GM18858 (cell line): ENCODE data around the gene SLC38A3.
A peak's percentile ranks its signal among the peaks of the same experiment; 100 is the strongest.
"Not testable (repeated sequence)": the region's sequence is repeated elsewhere in the genome, so short reads cannot be mapped to it uniquely, and the experiment has no call there.

Source experiments
- ATAC-seq: cut with Tn5 transposase; IDR thresholded peaks from one replicate; pipeline ENCODE4 v1.9.1; 2021; ENCODE audit not compliant: unreplicated experiment

Gene SLC38A3

GRCh38 chr3:50229490-50229889 is 24.4 kb downstream of the SLC38A3 start:
- ATAC-seq, result no peak

GRCh38 chr3:50230104-50230793 is 25.2 kb downstream of the SLC38A3 start:
- no peak for ATAC-seq

- no peak for ATAC-seq
These were observed 25.7 kb downstream of the SLC38A3 start for GRCh38 chr3:50230794-50231125.

GRCh38 chr3:50231581-50231980 is 26.5 kb downstream of the SLC38A3 start:
- ATAC-seq, result no peak

- ATAC-seq, result no peak
These were observed 27.2 kb downstream of the SLC38A3 start for GRCh38 chr3:50232303-50232702.

- no peak for ATAC-seq
These were observed 28.1 kb downstream of the SLC38A3 start for GRCh38 chr3:50233176-50233575.

GRCh38 chr3:50235716-50236483 is 30.8 kb downstream of the SLC38A3 start, which contains the start of gene GNAI2:
Gene GNAI2, plus strand, starts transcription at chr3:50236204. Its CDS starts 132 bp downstream, at chr3:50236336.
- ATAC-seq, result peak; percentile 88

- ATAC-seq, result no peak
These were observed 31.5 kb downstream of the SLC38A3 start for GRCh38 chr3:50236484-50237132.

GRCh38 chr3:50237133-50237651 is 32.1 kb downstream of the SLC38A3 start:
- no peak for ATAC-seq

- peak; percentile 32 for ATAC-seq
These were observed 32.9 kb downstream of the SLC38A3 start for GRCh38 chr3:50237754-50238548.

- ATAC-seq, result no peak
These were observed 33.5 kb downstream of the SLC38A3 start for GRCh38 chr3:50238549-50239026.

GRCh38 chr3:50239649-50240048 is 34.6 kb downstream of the SLC38A3 start:
- ATAC-seq, result no peak

GRCh38 chr3:50241163-50241562 is 36.1 kb downstream of the SLC38A3 start:
- ATAC-seq, result no peak

- ATAC-seq, result no peak
These were observed 36.8 kb downstream of the SLC38A3 start for GRCh38 chr3:50241713-50242380.

- no peak for ATAC-seq
These were observed 37.3 kb downstream of the SLC38A3 start for GRCh38 chr3:50242381-50242770.

- no peak for ATAC-seq
These were observed 37.9 kb downstream of the SLC38A3 start for GRCh38 chr3:50242851-50243542.

GRCh38 chr3:50243543-50243895 is 38.4 kb downstream of the SLC38A3 start:
- ATAC-seq, result no peak

- not testable (repeated sequence) for ATAC-seq
These were observed 39.7 kb downstream of the SLC38A3 start for GRCh38 chr3:50244813-50245212.

- no peak for ATAC-seq
These were observed 40.2 kb downstream of the SLC38A3 start for GRCh38 chr3:50245251-50245745.
